Measurements from ENCODE around the gene FBN1.

Gene FBN1

DNA sequence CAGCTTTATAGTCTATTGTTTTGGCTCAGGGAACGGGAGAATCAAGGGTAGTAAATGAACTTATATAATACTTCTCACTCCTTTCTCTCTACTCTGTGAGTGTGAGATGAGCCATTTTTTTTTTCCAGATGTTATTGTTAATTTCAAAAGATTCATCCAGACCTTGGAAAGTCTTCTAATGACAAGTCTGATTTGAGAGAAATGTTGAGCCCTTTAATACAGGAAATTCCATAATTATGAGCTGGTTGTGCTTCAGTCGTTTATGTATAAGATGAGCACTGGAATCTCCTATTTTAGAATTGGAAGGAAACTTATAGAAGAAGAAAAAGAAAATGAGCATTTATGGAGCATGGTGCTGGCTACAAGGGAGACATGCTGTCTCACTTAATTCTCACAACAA, 92.0 kb downstream of the FBN1 start:
- no peak for DNase-seq (ENCODE audit: low read depth, low spot score)
- H3K4me3 ChIP-seq (ENCODE audit: low read depth, low read length) = no peak overlapping the region
- POLR2A ChIA-PET = interaction anchor here (0.6 kb wide), 1 partner anchor 48 kb away, joined by 3 read pairs; no protein-coding TSS in a partner anchor
- CTCF ChIA-PET = interaction anchor here (1.0 to 1.7 kb wide), 2 partner anchors 10 to 57 kb away, joined by 3 to 5 read pairs; no protein-coding TSS in a partner anchor
- TF ChIP-seq, protein P1, sequence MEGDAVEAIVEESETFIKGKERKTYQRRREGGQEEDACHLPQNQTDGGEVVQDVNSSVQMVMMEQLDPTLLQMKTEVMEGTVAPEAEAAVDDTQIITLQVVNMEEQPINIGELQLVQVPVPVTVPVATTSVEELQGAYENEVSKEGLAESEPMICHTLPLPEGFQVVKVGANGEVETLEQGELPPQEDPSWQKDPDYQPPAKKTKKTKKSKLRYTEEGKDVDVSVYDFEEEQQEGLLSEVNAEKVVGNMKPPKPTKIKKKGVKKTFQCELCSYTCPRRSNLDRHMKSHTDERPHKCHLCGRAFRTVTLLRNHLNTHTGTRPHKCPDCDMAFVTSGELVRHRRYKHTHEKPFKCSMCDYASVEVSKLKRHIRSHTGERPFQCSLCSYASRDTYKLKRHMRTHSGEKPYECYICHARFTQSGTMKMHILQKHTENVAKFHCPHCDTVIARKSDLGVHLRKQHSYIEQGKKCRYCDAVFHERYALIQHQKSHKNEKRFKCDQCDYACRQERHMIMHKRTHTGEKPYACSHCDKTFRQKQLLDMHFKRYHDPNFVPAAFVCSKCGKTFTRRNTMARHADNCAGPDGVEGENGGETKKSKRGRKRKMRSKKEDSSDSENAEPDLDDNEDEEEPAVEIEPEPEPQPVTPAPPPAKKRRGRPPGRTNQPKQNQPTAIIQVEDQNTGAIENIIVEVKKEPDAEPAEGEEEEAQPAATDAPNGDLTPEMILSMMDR (IDR thresholded peaks at IDR 0.05; ENCODE audit: insufficient read depth, low read length, missing control alignments) = no peak

DNA sequence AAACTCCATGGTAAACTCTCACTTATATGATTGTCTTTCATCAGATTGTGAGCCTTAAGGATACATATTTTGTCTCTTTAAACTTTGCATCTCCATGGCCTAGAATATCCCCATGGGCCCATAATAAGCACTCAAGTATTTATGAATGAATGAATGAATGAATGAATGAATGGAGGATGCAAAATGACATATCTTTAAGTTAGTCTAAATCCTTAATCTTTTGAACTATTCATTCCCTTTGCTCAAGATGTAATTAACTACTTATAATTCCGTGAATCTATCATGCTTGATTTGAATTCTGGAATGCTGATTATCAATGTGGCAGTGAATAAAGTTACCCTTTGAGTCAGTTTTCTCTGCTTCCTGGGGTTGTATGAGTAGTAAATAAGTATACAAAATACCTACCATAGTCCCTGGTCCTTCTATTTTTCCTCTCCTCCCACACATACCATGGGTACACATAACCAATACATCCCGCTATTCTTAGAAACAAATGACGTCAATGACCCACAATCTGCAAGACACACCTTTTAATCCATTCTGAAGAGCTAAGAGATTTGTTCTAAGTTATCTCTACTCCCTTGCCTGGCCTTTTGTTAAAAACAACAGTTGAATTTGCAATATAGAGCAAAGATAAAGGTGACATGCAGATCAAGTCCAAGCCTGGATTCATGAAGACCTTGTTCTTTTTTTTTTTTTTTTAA, 94.5 kb downstream of the FBN1 start:
- DNase-seq (ENCODE audit: low read depth, low spot score) = no peak
- CTCF ChIA-PET = interaction anchor here (1.2 kb wide), 1 partner anchor 8 kb away, joined by 3 read pairs; no protein-coding TSS in a partner anchor
- TF ChIP-seq, protein P1 (IDR thresholded peaks at IDR 0.05; ENCODE audit: insufficient read depth, low read length, missing control alignments) = no peak
- H3K4me3 ChIP-seq (ENCODE audit: low read depth, low read length) = no peak overlapping the region
- POLR2A ChIA-PET = no interaction called here

DNA sequence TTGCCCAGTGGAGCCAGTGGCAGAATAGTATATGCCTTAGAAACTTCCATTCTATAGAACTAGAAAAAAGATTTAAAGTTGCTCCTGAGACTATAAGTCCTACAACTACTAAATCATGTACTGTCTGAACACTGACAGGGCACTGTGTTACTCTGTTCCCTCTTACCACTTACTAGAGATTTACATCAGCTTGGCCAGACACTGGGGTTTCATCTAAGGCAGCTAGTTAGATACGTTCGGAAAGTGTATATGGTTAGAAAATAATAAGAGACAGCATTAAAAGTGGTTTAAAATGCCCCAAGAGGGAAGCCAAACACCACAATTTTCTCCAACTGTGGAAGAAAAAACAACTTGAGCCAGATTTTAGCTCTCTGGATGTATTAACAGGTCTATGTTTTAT, 97.1 kb downstream of the FBN1 start:
- ChIA-PET CTCF (no interaction called here), POLR2A (no interaction called here)
- TF ChIP-seq, protein P1 (IDR thresholded peaks at IDR 0.05; ENCODE audit: insufficient read depth, low read length, missing control alignments) = no peak
- H3K4me3 ChIP-seq (ENCODE audit: low read depth, low read length) = no peak overlapping the region
- no peak for DNase-seq (ENCODE audit: low read depth, low spot score)

DNA sequence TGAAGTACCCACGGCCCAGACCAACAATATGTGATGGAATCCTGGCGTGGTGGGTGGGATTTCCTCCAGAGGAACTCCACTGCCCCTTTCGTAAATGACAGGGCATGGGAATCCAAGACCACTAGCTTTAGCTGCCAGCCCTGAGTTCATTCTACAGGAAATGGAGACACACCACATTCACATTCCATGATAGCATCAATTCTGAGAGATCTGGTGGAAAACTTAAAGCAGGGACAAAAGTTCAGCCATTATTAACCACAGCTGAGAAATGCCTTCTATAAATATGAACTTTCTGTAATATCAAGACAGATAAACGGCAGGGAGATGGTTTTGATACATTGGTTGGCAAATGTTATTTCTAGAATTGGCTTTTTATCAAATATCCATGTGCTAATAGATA, 98.2 kb downstream of the FBN1 start:
- POLR2A ChIA-PET = interaction anchor here (0.7 kb wide), 1 partner anchor 45 kb away, joined by 3 read pairs; no protein-coding TSS in a partner anchor
- CTCF ChIA-PET = no interaction called here
- H3K4me3 ChIP-seq (ENCODE audit: low read depth, low read length) = no peak overlapping the region
- no peak for DNase-seq (ENCODE audit: low read depth, low spot score)
- TF ChIP-seq, protein P1 (IDR thresholded peaks at IDR 0.05; ENCODE audit: insufficient read depth, low read length, missing control alignments) = no peak

DNA sequence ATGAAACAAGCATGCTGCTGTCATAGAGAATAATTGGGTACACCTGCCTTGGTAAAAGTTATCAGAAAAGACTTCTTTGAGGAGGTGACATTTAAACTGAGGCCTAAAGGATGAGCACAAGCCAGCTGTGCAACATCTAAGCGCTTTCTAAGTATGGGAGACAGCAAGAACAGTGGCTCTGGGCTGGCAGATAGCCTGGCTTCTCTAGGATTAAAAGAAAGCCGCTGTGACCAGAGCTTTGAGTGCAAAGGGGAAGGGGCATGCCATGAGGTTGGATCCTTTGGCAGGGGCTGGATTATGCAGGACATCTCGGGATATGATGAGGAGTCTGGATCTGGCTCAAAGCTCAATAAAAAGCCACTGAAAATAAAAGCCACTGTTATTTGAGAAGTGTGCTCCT, 99.2 kb downstream of the FBN1 start:
- no peak overlapping the region for H3K4me3 ChIP-seq (ENCODE audit: low read depth, low read length)
- TF ChIP-seq, protein P1 (IDR thresholded peaks at IDR 0.05; ENCODE audit: insufficient read depth, low read length, missing control alignments) = no peak
- CTCF ChIA-PET = no interaction called here
- DNase-seq (ENCODE audit: low read depth, low spot score) = no peak
- POLR2A ChIA-PET = no interaction called here

DNA sequence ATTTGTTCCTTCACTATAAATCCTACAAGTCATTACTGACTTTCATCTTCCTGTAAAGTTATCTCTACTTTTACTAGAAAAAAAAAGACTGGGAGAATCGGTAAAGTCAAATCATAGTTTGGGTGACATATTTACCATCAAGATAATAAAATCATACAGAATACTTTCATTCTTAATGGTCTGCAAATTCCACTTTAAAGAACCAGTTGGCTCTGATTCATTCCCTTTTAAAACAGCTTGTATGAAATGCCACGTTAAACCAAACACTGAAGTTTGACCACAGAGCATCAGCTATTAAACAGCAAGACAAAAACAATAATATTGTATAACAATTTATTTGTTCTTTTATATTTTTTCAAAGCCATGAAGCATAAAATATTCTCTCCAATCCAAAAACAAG, 100.7 kb downstream of the FBN1 start:
- TF ChIP-seq, protein P1 (IDR thresholded peaks at IDR 0.05; ENCODE audit: insufficient read depth, low read length, missing control alignments) = no peak
- ChIA-PET POLR2A (no interaction called here), CTCF (interaction anchor here (0.6 kb wide), 1 partner anchor 9 kb away, joined by 3 read pairs; no protein-coding TSS in a partner anchor)
- no peak overlapping the region for H3K4me3 ChIP-seq (ENCODE audit: low read depth, low read length)
- no peak for DNase-seq (ENCODE audit: low read depth, low spot score)

All from AG04449 (cell line).